Omental fat pad (tissue), 4 donors: ENCODE data around the gene LRCH3. TPM values are rescaled to one million over a fixed set of nuclear protein-coding genes. Genes with fewer than 3 reads are reported as not detected.
A peak's percentile ranks its signal among the peaks of the same experiment; 100 is the strongest.

Source experiments
- ATAC-seq: fragments of 150-250 bp; one replicate; pipeline ENCODE4 v1.9.1; 2016; ENCODE audit warnings: mild to moderate bottlenecking, moderate library complexity; ENCODE audit not compliant: low FRiP score
- DNase-seq: peaks from one replicate; pipeline ENCODE4 v3.0.0-alpha.2; 2019; ENCODE audit warnings: low spot score
- total RNA-seq, 4 donors: library from RNA; depleted of rRNA; stranded (reverse); fragments of >200 nt; gene quantifications; one replicate each; pipeline ENCODE4 v1.1.0, GENCODE V29; 2016
- TF ChIP-seq, protein P1 (sequence below), 3 donors: fragments of 450-650 bp; IDR thresholded peaks; one replicate each; pipeline ENCODE4 v1.5.1; 2016 to 2017; ENCODE audit warnings: antibody characterized with exemption in 3 of 3, mild to moderate bottlenecking in 3 of 3, moderate library complexity in 2 of 3

The LRCH3 gene
- total RNA-seq, 4 donors from 2014 or later: 34.8 to 70.9 (median 38.0) TPM

DNA sequence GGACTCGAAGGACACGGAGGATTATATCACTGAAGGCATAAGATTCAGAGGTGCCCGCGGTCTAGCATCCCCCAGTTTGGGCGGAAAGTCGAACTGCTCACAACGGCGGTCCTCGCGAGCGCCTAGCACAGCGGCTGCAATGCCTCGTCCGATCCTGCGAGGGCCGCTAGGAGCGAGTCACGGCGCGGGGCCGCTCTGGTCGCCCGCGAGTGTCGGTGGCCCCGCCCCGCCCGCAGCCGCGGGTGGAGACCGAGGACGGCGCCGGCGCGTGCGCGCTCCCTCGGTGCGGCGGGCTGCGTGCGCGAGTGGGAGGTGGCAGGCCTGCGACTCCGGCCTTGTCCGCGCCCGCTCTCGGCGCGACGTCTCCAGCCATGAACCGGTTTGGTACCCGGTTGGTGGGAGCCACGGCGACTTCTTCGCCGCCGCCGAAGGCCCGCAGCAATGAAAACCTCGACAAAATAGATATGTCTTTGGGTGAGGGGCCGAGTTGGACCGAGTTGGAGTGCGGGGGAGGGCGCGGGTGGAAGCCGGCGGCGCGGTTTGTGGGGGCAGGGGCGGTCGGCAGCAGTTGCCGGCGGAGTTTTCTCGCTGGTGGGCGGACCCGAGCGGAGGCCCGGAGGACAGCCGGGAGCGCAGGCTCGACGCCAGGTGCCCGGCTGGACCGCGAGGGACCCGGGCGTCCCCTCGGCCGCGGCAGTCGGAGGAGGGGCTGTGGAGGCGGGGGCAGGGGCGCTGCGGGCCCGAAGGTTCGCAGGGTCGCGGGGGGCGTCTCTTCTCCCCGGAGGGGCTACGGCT lies 41.3 kb upstream of the LRCH3 start, which contains the start of gene FYTTD1:
TSS of gene FYTTD1 (plus strand) at position 283 of the 795 bp plus-strand sequence. CDS start at position 372, 89 bp downstream.
- DNase-seq (peak; percentile 62), ATAC-seq (peak; percentile 92)
- TF ChIP-seq, protein P1, sequence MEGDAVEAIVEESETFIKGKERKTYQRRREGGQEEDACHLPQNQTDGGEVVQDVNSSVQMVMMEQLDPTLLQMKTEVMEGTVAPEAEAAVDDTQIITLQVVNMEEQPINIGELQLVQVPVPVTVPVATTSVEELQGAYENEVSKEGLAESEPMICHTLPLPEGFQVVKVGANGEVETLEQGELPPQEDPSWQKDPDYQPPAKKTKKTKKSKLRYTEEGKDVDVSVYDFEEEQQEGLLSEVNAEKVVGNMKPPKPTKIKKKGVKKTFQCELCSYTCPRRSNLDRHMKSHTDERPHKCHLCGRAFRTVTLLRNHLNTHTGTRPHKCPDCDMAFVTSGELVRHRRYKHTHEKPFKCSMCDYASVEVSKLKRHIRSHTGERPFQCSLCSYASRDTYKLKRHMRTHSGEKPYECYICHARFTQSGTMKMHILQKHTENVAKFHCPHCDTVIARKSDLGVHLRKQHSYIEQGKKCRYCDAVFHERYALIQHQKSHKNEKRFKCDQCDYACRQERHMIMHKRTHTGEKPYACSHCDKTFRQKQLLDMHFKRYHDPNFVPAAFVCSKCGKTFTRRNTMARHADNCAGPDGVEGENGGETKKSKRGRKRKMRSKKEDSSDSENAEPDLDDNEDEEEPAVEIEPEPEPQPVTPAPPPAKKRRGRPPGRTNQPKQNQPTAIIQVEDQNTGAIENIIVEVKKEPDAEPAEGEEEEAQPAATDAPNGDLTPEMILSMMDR (IDR thresholded peaks at IDR 0.05): peak in 1 of 3 donors; percentile 6

DNA sequence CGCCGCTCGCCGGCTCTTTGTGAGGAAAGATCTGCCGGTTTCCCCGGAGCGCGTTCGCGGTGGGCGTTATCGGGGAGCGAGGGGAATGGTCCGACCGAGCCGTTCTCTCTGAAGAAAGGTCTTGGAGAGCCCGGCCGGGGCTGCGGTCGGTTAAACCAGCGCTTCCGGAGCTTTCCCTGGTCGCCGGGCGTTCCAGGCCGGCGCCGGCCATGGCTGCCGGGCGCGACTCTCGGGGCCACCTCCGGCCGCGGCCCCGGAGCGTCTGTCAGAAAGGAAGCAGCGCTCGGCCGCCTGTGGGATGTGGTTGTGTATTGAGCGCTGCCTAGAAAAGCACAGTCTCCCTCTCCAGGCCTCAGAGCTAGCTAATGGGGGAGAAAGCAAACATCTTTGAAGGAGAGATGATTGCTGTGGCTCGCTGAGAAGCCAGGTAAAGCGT lies 40.6 kb upstream of the LRCH3 start:
- DNase-seq (peak; percentile 40), ATAC-seq (peak; percentile 52)
- TF ChIP-seq, protein P1 (IDR thresholded peaks at IDR 0.05): no peak

DNA sequence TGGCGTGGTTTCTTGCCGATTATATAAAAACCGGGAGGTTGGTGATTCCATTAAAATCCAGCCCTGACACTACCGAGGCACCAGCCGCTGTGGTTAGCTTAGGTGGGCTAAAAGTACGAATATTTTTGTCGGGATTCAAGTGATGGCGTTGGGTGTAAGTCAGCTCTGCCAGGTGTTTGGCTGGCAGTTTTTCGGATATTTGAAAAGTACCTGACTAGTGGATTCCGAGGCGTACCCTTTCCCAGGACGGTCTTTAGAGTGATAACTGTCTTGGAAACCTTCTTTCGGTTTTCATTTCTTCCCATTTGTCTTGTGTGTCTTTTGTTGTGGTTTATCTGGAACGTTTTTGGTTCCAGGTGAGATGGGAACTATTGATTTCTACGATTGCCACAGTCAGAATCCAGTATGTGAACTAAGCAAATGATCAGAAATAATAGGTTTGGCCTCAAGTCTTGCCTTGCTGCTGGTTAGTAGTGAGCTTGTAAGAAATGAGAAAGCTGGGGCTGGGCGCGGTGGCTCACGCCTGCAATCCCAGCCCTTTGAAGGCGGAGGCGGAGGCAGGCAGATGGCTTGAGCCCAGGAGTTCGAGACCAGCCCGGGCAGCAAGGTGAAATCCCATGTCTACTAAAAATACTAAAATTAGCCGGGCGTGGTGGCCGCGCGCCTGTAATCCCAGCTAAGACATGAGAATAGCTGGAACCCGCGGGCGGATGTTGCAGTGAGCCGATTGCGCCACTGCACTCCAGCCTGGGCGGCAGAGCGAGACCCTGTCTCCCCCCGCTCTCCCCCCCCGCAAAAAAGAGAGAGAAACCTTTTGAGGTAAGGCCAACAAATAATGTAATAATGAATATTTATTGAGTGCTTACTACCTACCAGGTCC lies 40.0 kb upstream of the LRCH3 start:
- no peak for ATAC-seq
- peak; percentile 33 for DNase-seq
- TF ChIP-seq, protein P1 (IDR thresholded peaks at IDR 0.05): no peak

DNA sequence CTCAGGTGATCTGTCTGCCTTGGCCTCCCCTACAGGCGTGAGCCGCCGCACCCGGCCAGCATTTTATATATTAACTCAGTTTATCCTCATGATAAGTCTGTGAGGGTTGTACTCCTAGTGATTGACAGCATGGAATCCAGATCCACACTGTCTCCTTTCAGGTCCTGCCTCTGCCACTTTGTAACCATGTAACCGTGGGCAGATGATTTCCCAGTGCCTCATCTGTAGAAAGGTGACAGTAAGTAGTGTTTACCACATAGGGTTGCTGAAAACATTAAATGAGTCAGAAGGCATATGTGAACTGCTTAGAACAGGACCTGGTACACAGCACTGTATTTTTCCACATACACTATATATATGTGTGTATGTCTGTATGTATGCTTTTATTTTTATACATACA lies 38.9 kb upstream of the LRCH3 start:
- TF ChIP-seq, protein P1 (IDR thresholded peaks at IDR 0.05): no peak
- ATAC-seq (no peak), DNase-seq (no peak)

DNA sequence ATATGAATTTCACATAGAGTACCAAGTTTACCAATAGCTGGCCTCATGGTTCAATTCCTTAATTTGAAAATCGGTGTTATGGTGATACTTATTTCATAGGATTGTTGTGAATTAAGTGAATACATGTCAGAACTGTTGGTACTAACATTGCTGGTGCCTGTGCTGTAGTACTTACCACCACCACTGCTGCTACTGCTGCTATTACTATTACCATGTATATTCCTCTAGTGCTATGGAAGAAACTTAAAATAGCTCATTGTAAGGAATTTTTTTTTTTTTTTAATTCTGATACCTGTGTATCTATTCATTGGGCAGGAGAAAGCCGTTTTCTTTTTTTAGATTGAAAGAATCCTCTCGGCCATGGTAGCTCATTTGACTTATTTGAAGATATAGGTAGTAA lies 37.8 kb upstream of the LRCH3 start:
- ATAC-seq: no peak
- DNase-seq: no peak
- TF ChIP-seq, protein P1 (IDR thresholded peaks at IDR 0.05): no peak

DNA sequence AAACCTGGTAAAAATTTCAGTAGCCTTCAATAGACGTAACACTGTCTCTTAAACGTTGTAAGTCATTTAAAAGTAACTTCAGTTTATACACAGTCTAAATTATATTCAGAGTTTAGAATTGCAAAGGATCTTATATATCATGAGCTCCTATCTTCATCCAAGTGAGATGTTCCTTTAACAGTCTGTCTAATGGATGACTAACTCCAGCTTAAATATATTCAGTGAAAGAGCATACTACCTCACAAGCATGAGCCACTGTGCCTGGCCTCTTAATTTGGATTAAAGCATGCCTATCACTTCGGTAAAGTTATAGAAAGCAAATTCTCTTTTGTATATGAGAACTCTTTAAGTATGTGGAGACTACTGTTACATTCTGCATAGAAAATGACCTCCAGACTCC lies 34.4 kb upstream of the LRCH3 start:
- TF ChIP-seq, protein P1 (IDR thresholded peaks at IDR 0.05): no peak
- DNase-seq (no peak), ATAC-seq (no peak)
